CD4-positive, alpha-beta T cell (primary cell): ENCODE data around the gene RSF1. TPM values are rescaled to one million over a fixed set of nuclear protein-coding genes. Genes with fewer than 3 reads are reported as not detected.

Experiments used
- ATAC-seq: fragments of 200-7000 bp; cut with Tn5 transposase; one replicate; pipeline ENCODE4 v1.10.0; 2022; ENCODE audit warnings: mild to moderate bottlenecking; ENCODE audit not compliant: poor library complexity
- CTCF ChIA-PET: fragments of 350-600 bp; sonication (Branson Sonifier 250); formaldehyde crosslinking; loops from one replicate; lab custom pipeline; 2021; ENCODE audit warnings: antibody characterized with exemption, inconsistent platforms; lab: Charles Lee
- POLR2A ChIA-PET: fragments of 350-600 bp; sonication (Branson Sonifier 250); formaldehyde crosslinking; loops from one replicate; lab custom pipeline; 2021; ENCODE audit warnings: antibody characterized with exemption, inconsistent platforms; lab: Charles Lee
- DNase-seq, 14 experiments: peaks; one replicate each; pipeline ENCODE4 v3.0.0-alpha.2; 2013 to 2020; ENCODE audit warnings: mixed read lengths in 2 of 14
- H3K27ac ChIP-seq, 2 donors: one replicate each; pipeline versions ENCODE4 v1.5.1 to v1.7.0; 2013; ENCODE audit warnings: low read length in 2 of 2, low read depth in 1 of 2, mild to moderate bottlenecking in 1 of 2
- H3K27me3 ChIP-seq, 2 experiments: 1 replicate in 1 of 2; 2 replicates in 1 of 2; pipeline versions ENCODE4 v1.6.1 to v1.7.0; 2013; ENCODE audit warnings: low read length in 2 of 2, control low read depth in 1 of 2, mild to moderate bottlenecking in 1 of 2, moderate library complexity in 1 of 2; ENCODE audit not compliant: insufficient read depth in 2 of 2, control insufficient read depth in 1 of 2
- H3K36me3 ChIP-seq: one replicate; pipeline ENCODE4 v1.6.1; 2013; ENCODE audit warnings: low read length, control low read depth; ENCODE audit not compliant: insufficient read depth
- H3K4me1 ChIP-seq: one replicate; pipeline ENCODE4 v1.6.1; 2013; ENCODE audit warnings: low read length, control low read depth; ENCODE audit not compliant: insufficient read depth
- H3K4me3 ChIP-seq: one replicate; pipeline ENCODE4 v1.5.1; 2013; ENCODE audit warnings: mild to moderate bottlenecking, low read length, moderate library complexity
- H3K9me3 ChIP-seq, 2 experiments: 1 replicate in 1 of 2; 2 replicates in 1 of 2; pipeline versions ENCODE4 v1.6.1 to v1.7.0; 2013; ENCODE audit warnings: low read length in 2 of 2, mild to moderate bottlenecking in 2 of 2, control low read depth in 1 of 2, moderate library complexity in 1 of 2; ENCODE audit not compliant: control insufficient read depth in 1 of 2, insufficient read depth in 1 of 2
- H3K27ac Mint-ChIP-seq: one replicate; pipeline ENCODE4 v1.8.0; 2020; ENCODE audit warnings: mixed read lengths
- H3K27me3 Mint-ChIP-seq: one replicate; pipeline ENCODE4 v1.8.0; 2021; ENCODE audit warnings: mixed read lengths
- H3K36me3 Mint-ChIP-seq: one replicate; pipeline ENCODE4 v1.8.0; 2021; ENCODE audit warnings: low read depth, mixed read lengths
- H3K4me1 Mint-ChIP-seq: one replicate; pipeline ENCODE4 v1.8.0; 2021; ENCODE audit warnings: low read depth, mixed read lengths
- H3K4me3 Mint-ChIP-seq: one replicate; pipeline ENCODE4 v1.8.0; 2020; ENCODE audit warnings: mild to moderate bottlenecking, mixed read lengths
- H3K9me3 Mint-ChIP-seq: one replicate; pipeline ENCODE4 v1.8.0; 2020; ENCODE audit warnings: mixed read lengths
- CTCF ChIP-seq: fragments of 200-600 bp; IDR thresholded peaks from one replicate; pipeline ENCODE4 v1.8.0; 2022; ENCODE audit warnings: antibody characterized with exemption, mild to moderate bottlenecking
- intact Hi-C, 2 experiments: fragments of 100-400 bp; cut with DNase I in 1 of 2; cut with micrococcal nuclease in 1 of 2; formaldehyde crosslinking; loops; one replicate each; pipeline versions ENCODE4 v1.15.1 to v1.9.0; 2023 to 2025; cut with DNase I, micrococcal nuclease
- polyA plus RNA-seq, 2 donors: library from polyadenylated mRNA; unstranded; fragments of 120-200 nt; gene quantifications; one replicate each; pipeline ENCODE4 v1.2.1, GENCODE V29; 2013
- total RNA-seq, 174 experiments: library from RNA in 2 of 174; stranded (reverse) in 2 of 174; gene quantifications; one replicate each; pipeline ENCODE4 v1.2.3 and lab custom pipeline; 2021 to 2026

RSF1 gene
- total RNA-seq (10 to 100 TPM; 87.7 to 91.9 TPM), total RNA-seq (lab: John Stamatoyannopoulos, UW) (50.7 to 228 (median 127) reads per million in 172 experiments)
- polyA plus RNA-seq (2013, experiment 1 of 2) = 33.0 TPM
- 51.2 TPM for polyA plus RNA-seq (2013, experiment 2 of 2)

GRCh38 chr11:77820565-77821348, at the start of gene RSF1, which contains the start of gene AAMDC:
Gene RSF1 (minus strand): TSS chr11:77820722. CDS start chr11:77820714, 8 bp downstream.
Gene AAMDC (plus strand): TSS chr11:77821144. CDS start chr11:77842497, 21,353 bp downstream.
- peaks cover 29% of the 10 kb centered on the region for H3K36me3 Mint-ChIP-seq
- POLR2A ChIA-PET = interaction anchor here (1.3 to 4.0 kb wide), 4 partner anchors 14 to 258 kb away, joined by 3 to 61 read pairs (median 4); partner anchors contain the start of gene INTS4
- peak; percentile 69 for TF ChIP-seq CTCF

GRCh38 chr11:77868744-77869143, 48.2 kb upstream of the RSF1 start:
- H3K4me3 ChIP-seq = no peak overlapping the region
- no peaks in the 10 kb centered on the region for H3K27me3 ChIP-seq
- Mint-ChIP-seq H3K4me3 (no peak overlapping the region), H3K36me3 (peaks cover 37% of the 10 kb centered on the region), H3K27ac (no peak overlapping the region), H3K27me3 (no peaks in the 10 kb centered on the region), H3K4me1 (no peaks in the 10 kb centered on the region), H3K9me3 (no peaks in the 10 kb centered on the region)
- H3K4me1 ChIP-seq = no peaks in the 10 kb centered on the region
- TF ChIP-seq CTCF = no peak
- ChIA-PET CTCF (no interaction called here), POLR2A (no interaction called here)
- H3K36me3 ChIP-seq = peaks cover 14% of the 10 kb centered on the region
- intact Hi-C loops = no loop called here
- no peaks in the 10 kb centered on the region for H3K9me3 ChIP-seq
- H3K27ac ChIP-seq = no peak overlapping the region
- no peak for ATAC-seq
- DNase-seq = no peak

More at GRCh38 chr11:77820565-77821348, at the start of gene RSF1, which contains the start of gene AAMDC:
- Histone ChIP-seq H3K4me3 (peak within 1 kb of the TSS; percentile 84), H3K36me3 (no peaks in the 10 kb centered on the region), H3K27ac (peak within 1 kb of the TSS; percentile 74 to 95), H3K9me3 (no peaks in the 10 kb centered on the region), H3K4me1 (peaks cover 29% of the 10 kb centered on the region), H3K27me3 (no peaks in the 10 kb centered on the region)
- H3K4me3 Mint-ChIP-seq = peak within 1 kb of the TSS; percentile 98
- peaks cover 46% of the 10 kb centered on the region for H3K4me1 Mint-ChIP-seq
- no peaks in the 10 kb centered on the region for H3K9me3 Mint-ChIP-seq
- peak within 1 kb of the TSS; percentile 92 for H3K27ac Mint-ChIP-seq
- peak; percentile 92 to 99 (median 96) for DNase-seq
- ATAC-seq = peak; percentile 80
- intact Hi-C loops = loop anchor here (1.0 to 5.0 kb wide), 5 partner anchors 174 to 752 kb away; partner anchors contain the start of genes INTS4 (in 1 of the 2), KCTD21 (in 1 of the 2), NARS2 (in 1 of the 2) and USP35 (in 1 of the 2)
- CTCF ChIA-PET = interaction anchor here (0.9 kb wide), 1 partner anchor 174 kb away, joined by 5 read pairs; no protein-coding TSS in a partner anchor
- no peaks in the 10 kb centered on the region for H3K27me3 Mint-ChIP-seq

- H3K27ac ChIP-seq = no peak overlapping the region
- Mint-ChIP-seq H3K4me3 (no peak overlapping the region), H3K9me3 (no peaks in the 10 kb centered on the region), H3K27ac (peak overlapping the region; percentile 4), H3K4me1 (no peaks in the 10 kb centered on the region), H3K36me3 (peaks cover 40% of the 10 kb centered on the region), H3K27me3 (no peaks in the 10 kb centered on the region)
- intact Hi-C loops = no loop called here
- no peak for TF ChIP-seq CTCF
- peaks cover 3% of the 10 kb centered on the region for H3K36me3 ChIP-seq
- no peaks in the 10 kb centered on the region for H3K4me1 ChIP-seq
- no peaks in the 10 kb centered on the region for H3K9me3 ChIP-seq
- DNase-seq = no peak
- no peak for ATAC-seq
- ChIA-PET POLR2A (no interaction called here), CTCF (no interaction called here)
- no peaks in the 10 kb centered on the region for H3K27me3 ChIP-seq
- H3K4me3 ChIP-seq = no peak overlapping the region
These were observed 45.8 kb upstream of the RSF1 start for GRCh38 chr11:77866336-77866735.
